HG02763 (cell line): ENCODE measurements around the gene CHD5.

Source experiments
- ATAC-seq: cut with Tn5 transposase; IDR thresholded peaks from one replicate; pipeline ENCODE4 v1.9.1; 2021; ENCODE audit warnings: mild to moderate bottlenecking, moderate library complexity; ENCODE audit not compliant: unreplicated experiment

The CHD5 gene

GRCh38 chr1:6202256-6202655 lies 22.1 kb upstream of the CHD5 start:
- no peak for ATAC-seq

- no peak for ATAC-seq
These were observed 20.2 kb upstream of the CHD5 start for GRCh38 chr1:6200188-6200809.

DNA sequence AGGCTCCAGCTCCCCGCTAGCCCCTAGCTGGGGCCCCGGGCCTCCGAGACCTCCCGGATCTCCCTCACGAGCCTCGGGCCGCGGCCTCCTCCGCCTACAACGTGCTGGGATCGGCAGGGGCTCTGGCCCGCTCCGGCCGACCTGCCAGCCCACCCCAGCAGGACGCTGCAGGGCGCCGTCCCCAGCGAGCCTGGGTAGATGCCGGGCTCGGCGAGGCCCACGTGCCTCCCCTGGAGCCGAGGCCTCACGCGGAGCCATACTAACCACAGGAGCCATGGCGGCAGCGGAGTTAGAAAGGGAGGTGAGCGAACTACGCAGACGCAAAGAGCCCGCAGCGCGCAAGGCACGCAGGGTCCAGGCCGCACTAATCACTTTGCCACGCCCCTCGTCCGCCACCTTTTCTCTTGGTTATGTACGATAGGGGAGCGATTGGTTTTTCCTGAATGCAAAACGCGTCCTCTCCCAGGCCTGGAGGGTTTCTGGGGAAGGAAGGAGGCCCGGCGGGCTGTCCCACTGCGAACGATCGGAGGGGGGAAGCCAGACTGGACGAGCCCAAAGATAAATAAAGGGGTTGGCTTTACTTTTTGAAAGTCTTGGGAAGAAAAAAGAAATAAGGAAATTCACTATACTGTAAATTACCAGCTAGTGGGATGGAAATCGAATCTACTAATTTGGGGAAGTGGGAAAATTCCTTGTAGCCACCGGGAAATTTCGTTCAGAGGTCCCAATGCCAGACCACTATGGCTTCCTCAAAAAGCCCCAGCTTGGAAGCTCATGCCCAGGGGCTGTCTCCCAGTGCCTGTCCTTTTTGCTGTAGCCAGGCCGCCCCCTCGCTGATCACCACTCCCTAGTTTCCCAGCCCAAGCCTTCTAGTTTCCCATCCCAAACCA lies 19.4 kb upstream of the CHD5 start, which contains the start of gene RPL22:
Gene RPL22, minus strand, starts transcription at position 298 of the 890 bp plus-strand sequence. Its CDS starts 22 bp downstream, at position 276.
- peak; percentile 96 for ATAC-seq

DNA sequence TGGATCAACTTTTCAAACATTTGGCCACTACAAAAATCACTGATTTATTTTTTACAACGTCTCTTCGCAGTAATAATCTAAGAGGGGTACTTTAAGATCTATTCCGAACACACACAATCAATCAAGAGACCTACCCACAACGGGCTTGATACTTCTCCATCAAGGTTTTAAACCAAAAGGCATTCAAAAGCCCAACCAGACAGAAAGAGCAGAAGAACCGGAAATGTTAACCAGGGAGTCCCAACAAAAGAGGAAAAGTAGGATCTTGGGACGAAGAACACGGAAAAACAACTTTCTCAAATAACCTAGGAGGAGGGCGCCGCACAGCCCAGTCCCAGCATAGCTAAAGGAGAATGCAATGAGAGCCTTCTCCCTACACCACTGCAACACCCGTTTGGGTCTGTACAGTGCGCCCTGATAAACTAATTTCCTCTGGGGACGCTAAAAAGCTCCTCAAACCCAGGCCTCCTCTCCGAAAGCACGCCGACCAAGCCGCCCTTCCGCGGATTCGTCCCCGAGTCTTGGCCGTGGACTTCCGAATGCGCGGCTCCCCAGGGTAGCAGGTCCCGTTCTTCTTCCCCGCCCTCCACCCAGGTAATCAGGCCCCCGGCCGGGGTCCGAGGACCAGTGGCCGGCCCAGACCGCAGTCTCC lies 18.7 kb upstream of the CHD5 start:
- no peak for ATAC-seq

DNA sequence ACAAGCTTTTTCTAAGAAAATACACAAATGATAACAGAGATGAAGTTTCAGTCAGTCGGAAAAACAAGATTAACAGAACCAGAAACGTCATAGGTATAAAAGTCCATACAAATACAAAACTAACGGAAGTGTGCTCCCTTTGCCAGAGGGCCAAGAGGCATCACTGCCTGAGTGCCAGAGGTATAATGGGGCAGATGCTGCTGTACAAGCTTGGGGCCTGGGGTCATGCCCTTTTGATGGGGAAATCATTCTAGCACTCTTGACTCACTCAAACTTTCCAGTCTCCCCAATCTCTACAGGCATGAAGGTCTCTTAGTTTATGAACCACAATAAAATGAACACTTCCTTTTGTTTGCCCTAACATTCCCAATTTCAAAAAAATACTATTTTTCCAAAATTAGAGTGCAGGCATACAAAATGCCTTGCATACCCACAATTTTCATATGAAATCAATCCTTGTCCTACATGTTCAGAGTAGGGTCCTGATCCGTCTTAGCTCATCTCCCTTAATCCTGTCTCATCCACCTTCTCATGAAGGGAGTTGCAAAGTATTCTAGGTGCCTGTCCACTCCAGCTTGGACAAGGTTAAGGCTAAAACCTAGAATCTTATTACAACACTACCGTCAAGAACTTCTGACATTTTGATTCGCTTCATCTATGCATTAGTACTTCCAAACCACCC lies 17.8 kb upstream of the CHD5 start:
- no peak for ATAC-seq

GRCh38 chr1:6191968-6192367 lies 11.8 kb upstream of the CHD5 start:
- ATAC-seq: no peak

GRCh38 chr1:6188466-6188865 lies 8.3 kb upstream of the CHD5 start:
- no peak for ATAC-seq

GRCh38 chr1:6185635-6186382 lies 5.7 kb upstream of the CHD5 start:
- no peak for ATAC-seq

DNA sequence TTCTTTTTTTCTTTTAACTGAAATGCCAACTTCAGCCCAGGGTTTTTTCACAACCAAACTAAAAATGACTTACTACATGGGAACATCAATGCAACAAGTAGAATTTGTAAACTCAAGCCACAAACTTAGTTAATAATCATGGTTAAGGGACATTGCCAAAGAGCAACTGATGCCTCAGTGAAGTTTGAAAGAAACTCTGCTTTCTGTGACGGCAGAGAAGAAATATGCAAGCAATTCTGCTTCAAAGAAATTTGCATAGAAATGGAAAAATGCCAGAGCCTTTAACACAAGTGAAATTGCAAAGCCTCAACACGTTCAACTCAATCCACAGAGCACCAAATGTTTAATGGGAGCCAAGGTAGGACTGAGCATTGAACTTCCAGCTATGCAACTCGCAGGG lies 5.0 kb upstream of the CHD5 start:
- ATAC-seq: no peak

DNA sequence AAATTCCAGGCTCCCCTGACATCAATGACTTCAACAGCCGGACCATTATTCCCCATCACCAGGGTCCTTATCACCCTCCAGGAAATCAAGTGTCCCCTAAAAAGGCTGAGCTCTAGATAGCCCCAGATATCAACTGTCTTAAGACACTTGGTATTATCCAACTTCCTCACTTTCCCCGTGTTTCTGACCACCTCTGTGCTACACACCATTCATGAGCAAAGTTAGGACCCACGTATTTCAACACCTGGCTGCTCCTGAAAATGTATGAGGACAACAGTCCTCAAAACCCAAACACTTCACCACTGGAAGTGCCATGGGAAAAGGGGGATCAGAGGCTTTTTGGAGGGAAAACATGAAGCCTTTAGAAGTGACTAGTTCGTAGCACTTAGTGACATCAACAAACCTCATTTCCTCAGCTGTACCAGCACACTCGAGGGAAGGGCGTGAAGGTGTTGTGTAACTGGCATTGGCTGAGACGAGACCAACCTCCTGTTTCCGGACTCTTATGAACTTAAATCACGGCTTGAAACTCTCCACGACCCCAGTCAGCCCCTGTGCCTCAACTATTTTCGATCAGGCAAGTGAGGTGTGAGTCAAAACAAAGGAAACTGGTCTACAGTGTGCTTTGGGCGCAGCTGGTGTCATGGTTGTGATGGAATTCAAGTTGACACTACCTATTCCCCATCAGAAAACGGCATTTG lies 4.1 kb upstream of the CHD5 start:
- ATAC-seq: no peak

DNA sequence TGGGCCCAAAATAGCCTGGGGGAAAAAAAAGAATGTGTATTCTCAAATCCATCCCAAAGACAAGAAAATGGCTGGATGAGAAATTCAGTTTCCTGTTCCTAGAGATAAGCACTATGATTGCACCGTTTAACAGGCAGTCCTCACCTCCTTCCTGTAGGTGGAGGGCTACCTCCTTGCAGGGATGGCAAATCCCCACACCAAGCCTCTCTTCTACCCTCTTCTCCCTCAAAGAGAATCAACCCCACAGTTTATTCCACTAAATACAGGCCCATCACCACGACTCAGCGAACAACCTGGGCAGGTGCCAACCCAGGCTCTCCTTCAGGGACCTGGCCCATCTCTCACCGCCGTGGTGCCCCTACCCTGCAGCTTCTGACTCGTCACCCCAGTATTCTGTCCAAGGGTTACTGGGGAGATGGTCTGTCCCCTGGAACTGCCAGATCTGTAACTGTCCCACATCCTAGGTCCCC lies 3.4 kb upstream of the CHD5 start:
- ATAC-seq: no peak

DNA sequence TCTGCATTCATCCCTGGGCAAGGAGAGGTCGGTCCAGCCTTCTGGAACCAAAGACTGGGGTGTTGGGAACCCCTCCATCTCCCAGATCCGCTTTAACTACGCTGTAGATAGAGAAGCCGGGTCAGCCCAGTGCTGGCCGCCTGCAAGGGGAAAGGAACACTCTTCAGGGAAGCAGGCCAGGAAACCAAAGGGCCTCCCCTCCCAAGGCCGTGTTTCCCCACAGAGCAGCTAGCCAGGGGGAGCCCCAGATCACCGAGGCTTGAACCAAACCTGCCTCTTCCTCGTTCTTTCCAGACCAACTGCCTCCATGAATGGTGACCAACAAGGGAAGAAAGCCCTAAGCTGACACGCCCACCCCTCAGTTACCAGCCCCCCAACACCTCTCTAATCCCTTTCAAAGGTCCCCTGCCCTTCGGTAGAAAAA lies 1.2 kb upstream of the CHD5 start:
- ATAC-seq: no peak

GRCh38 chr1:6180707-6181311 lies 688 bp upstream of the CHD5 start:
- no peak for ATAC-seq

- ATAC-seq: no peak
These were observed 451 bp downstream of the CHD5 start for GRCh38 chr1:6179564-6180175.

- ATAC-seq: no peak
These were observed 1.2 kb downstream of the CHD5 start for GRCh38 chr1:6178751-6179563.

DNA sequence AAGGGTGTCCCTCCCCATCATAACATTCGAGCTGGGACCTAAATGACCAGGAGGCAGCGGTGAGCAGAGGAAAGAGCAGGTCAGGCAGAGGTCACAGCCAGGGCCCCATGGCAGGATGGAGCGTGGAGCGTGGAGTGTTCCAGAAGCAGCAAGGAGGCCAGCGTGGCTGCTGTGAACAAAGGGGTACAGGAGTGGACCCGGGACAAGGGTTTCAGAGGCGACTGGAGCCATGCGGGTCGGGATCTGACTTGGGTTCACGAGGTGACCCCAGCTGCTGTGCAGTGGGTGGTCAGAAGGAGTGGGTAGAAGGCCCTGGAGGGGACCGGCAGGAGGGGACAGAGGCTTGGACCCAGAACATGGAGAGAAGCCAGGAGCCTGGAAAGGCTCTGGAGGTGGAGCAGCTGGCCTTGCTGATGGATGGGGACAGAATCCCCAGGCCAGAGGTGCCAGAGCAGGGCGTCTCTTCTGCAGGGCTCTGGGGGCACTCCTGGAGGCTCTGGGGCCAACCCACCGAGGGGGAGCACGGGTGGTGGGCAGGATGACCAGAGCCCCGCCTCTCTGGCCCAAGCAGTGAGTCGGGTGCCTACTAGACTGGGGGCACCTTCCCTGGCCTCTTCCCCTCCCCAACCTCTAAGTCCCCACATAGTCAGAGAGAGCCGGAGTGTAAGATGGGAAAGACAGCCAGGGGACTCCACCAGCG lies 2.3 kb downstream of the CHD5 start:
- ATAC-seq: no peak

DNA sequence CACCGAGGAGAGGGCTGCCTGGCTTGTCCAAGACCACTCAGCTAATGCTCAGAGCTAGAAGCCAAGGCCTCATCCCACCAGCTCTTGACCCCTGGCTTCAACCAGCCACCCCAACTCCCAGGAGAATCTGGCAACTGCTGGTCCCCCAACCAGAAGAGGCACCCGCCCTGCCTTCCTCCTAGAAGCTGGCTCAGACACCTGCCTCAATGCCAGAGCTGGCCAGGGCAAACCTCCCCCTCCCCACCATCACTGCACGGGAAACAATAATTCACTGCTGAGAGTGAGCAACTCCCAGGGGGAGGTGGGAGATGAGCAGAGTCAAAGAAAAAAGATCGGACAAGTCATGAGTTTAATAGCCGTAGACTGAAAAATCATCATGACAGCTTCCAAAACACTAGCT lies 3.3 kb downstream of the CHD5 start:
- ATAC-seq: no peak
